ENCODE results near the gene CAPZA3. TPM values are rescaled to one million over a fixed set of nuclear protein-coding genes. Genes with fewer than 3 reads are reported as not detected.

The CAPZA3 gene
- total RNA-seq, 2 donors from 2014 or later: not detected

- Histone ChIP-seq H3K9ac (ENCODE audit: low read depth in 2 of 2, low read length in 2 of 2) (no peak overlapping the region), H3K9me3 (no peaks in the 10 kb centered on the region), H3K4me1 (no peaks in the 10 kb centered on the region), H3K27me3 (no peaks in the 10 kb centered on the region), H3K36me3 (no peaks in the 10 kb centered on the region), H3K27ac (no peak overlapping the region), H3K4me3 (no peak overlapping the region)
- intact Hi-C loops (cut with DNase I): no loop called here
- no peak for TF ChIP-seq CTCF (IDR thresholded peaks at IDR 0.05)
- no peak for DNase-seq
Observed at GRCh38 chr12:18719922-18720510, 17.9 kb upstream of the CAPZA3 start.

- Histone ChIP-seq H3K27me3 (no peaks in the 10 kb centered on the region), H3K36me3 (no peaks in the 10 kb centered on the region), H3K9me3 (no peaks in the 10 kb centered on the region), H3K4me1 (no peaks in the 10 kb centered on the region), H3K9ac (ENCODE audit: low read depth in 2 of 2, low read length in 2 of 2) (no peak overlapping the region), H3K4me3 (no peak overlapping the region), H3K27ac (no peak overlapping the region)
- DNase-seq: no peak
- no peak for TF ChIP-seq CTCF (IDR thresholded peaks at IDR 0.05)
- intact Hi-C loops (cut with DNase I): no loop called here
Observed at GRCh38 chr12:18720690-18721089, 17.2 kb upstream of the CAPZA3 start.

- H3K27me3 ChIP-seq: no peaks in the 10 kb centered on the region
- no peak for TF ChIP-seq CTCF (IDR thresholded peaks at IDR 0.05)
- intact Hi-C loops (cut with DNase I): no loop called here
- H3K9ac ChIP-seq (ENCODE audit: low read depth in 2 of 2, low read length in 2 of 2): no peak overlapping the region
- H3K9me3 ChIP-seq: no peaks in the 10 kb centered on the region
- no peak for DNase-seq
- H3K27ac ChIP-seq: no peak overlapping the region
- no peaks in the 10 kb centered on the region for H3K36me3 ChIP-seq
- no peaks in the 10 kb centered on the region for H3K4me1 ChIP-seq
- no peak overlapping the region for H3K4me3 ChIP-seq
Observed at GRCh38 chr12:18721452-18721851, 16.5 kb upstream of the CAPZA3 start.

DNA sequence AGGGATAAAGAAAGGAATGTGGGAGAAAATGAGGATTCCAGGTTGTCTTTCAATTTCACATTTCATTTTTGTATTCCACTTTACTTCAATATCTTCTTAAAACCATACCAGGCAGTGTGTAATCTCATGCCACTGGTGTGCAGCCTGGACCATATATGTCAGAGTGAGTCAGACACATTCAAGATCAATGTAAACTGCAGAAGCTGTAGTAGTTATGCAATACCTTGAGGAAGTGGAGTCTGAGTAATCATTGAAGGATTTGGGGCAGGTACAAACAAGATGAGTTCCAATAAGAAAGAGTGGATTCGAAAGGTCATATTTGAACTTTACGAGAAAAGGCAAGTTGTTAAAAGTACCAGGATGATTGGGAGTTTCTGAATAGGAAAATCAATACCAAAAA is 14.2 kb upstream of the CAPZA3 start:
- Histone ChIP-seq H3K27me3 (no peaks in the 10 kb centered on the region), H3K27ac (no peak overlapping the region), H3K4me3 (no peak overlapping the region), H3K36me3 (no peaks in the 10 kb centered on the region), H3K9ac (ENCODE audit: low read depth in 2 of 2, low read length in 2 of 2) (no peak overlapping the region), H3K4me1 (no peaks in the 10 kb centered on the region), H3K9me3 (no peaks in the 10 kb centered on the region)
- intact Hi-C loops (cut with DNase I): no loop called here
- DNase-seq: no peak
- TF ChIP-seq CTCF (IDR thresholded peaks at IDR 0.05): no peak

DNA sequence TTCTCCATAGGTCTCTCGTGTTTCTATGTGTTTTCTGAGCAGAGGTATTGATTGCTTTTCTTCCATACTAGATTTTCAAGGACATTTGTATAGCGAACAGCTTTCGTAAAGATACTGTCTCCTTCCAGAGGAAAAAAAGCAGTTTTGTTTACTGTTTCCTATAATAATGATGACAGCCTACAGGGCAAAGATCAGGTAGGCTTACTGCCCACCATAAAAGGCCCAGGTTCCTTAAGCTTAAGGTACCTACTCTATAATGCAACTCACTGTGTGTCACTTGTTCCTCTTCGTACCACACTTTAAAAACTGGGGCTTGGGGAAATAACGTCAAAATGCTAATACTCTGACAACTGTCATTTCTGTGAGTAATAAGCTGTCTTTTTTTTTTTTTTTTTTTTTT is 6.8 kb upstream of the CAPZA3 start:
- intact Hi-C loops (cut with DNase I): no loop called here
- Histone ChIP-seq H3K4me1 (no peaks in the 10 kb centered on the region), H3K9ac (ENCODE audit: low read depth in 2 of 2, low read length in 2 of 2) (no peak overlapping the region), H3K27ac (no peak overlapping the region), H3K9me3 (no peaks in the 10 kb centered on the region), H3K27me3 (no peaks in the 10 kb centered on the region), H3K4me3 (no peak overlapping the region), H3K36me3 (no peaks in the 10 kb centered on the region)
- TF ChIP-seq CTCF (IDR thresholded peaks at IDR 0.05): no peak
- no peak for DNase-seq
